DND-41 (cell line): Measurements from ENCODE around the gene CSTA.

ENCODE experiments used
- EZH2 ChIP-seq: IDR thresholded peaks from 3 replicates; pipeline ENCODE4 v1.6.1; 2012; ENCODE audit warnings: borderline replicate concordance, low read depth, mild to moderate bottlenecking, moderate library complexity, low read length, inconsistent platforms; ENCODE audit not compliant: severe bottlenecking
- TF ChIP-seq, protein P1 (sequence below): IDR thresholded peaks from 2 replicates; pipeline ENCODE4 v1.5.1; 2012; ENCODE audit warnings: borderline replicate concordance, low read length, moderate library complexity, mild to moderate bottlenecking; ENCODE audit not compliant: poor library complexity, severe bottlenecking; ENCODE audit errors: extremely low read depth

DNA sequence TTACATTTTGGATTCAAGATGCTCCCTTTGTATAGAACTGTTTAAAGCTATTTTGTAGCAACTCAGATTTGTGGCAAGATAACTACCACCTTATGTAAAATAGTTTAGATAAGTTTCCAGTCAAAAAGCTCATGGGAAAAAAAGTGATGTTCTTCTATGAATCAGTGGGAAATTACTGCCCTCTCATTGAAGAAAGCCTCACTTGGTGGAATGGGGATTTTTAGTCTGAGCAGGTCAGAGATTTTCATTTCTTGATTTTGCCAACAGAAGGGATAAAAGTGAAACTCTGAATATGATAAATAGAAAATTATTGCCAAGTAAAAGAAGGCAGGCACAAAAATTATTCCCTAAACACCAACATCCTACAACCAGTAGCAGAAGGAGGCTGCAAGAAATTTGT, 25.8 kb upstream of the CSTA start:
- TF ChIP-seq EZH2 = no peak
- TF ChIP-seq, protein P1, sequence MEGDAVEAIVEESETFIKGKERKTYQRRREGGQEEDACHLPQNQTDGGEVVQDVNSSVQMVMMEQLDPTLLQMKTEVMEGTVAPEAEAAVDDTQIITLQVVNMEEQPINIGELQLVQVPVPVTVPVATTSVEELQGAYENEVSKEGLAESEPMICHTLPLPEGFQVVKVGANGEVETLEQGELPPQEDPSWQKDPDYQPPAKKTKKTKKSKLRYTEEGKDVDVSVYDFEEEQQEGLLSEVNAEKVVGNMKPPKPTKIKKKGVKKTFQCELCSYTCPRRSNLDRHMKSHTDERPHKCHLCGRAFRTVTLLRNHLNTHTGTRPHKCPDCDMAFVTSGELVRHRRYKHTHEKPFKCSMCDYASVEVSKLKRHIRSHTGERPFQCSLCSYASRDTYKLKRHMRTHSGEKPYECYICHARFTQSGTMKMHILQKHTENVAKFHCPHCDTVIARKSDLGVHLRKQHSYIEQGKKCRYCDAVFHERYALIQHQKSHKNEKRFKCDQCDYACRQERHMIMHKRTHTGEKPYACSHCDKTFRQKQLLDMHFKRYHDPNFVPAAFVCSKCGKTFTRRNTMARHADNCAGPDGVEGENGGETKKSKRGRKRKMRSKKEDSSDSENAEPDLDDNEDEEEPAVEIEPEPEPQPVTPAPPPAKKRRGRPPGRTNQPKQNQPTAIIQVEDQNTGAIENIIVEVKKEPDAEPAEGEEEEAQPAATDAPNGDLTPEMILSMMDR = no peak
